Bronchial epithelial cell (primary cell): Measurements from ENCODE around the gene C5orf46. TPM values are rescaled to one million over a fixed set of nuclear protein-coding genes. Genes with fewer than 3 reads are reported as not detected.

Source experiments
- DNase-seq: peaks from one replicate; pipeline ENCODE4 v3.0.0-alpha.2; 2010; ENCODE audit warnings: low read depth
- FAIRE-seq: peaks from 2 replicates; lab custom pipeline; 2011; peaks lifted over from hg19 to GRCh38; lab: Jason Lieb, UNC
- H3K27me3 ChIP-seq: 2 replicates; pipeline ENCODE4 v1.5.1; 2011; ENCODE audit warnings: low read length; ENCODE audit not compliant: control insufficient read depth, insufficient read depth
- H3K36me3 ChIP-seq: 2 replicates; pipeline ENCODE4 v1.5.1; 2011; ENCODE audit warnings: low read length; ENCODE audit not compliant: control insufficient read depth, insufficient read depth
- H3K4me3 ChIP-seq: 2 replicates; pipeline ENCODE4 v1.5.1; 2011; ENCODE audit warnings: mild to moderate bottlenecking, low read depth, low read length, control low read depth
- total RNA-seq: library from RNA; depleted of rRNA; stranded (reverse); fragments of >200 nt; gene quantifications from 2 replicates; pipeline ENCODE4 v1.2.1, GENCODE V29; 2014
- TF ChIP-seq, protein P1 (sequence below): IDR thresholded peaks from 2 replicates; pipeline ENCODE4 v1.5.1; 2011; ENCODE audit warnings: mild to moderate bottlenecking, moderate library complexity, low read length, control low read depth, inconsistent platforms; ENCODE audit not compliant: insufficient read depth, severe bottlenecking

The C5orf46 gene
- total RNA-seq, 1 donor from 2014 or later = not detected

DNA sequence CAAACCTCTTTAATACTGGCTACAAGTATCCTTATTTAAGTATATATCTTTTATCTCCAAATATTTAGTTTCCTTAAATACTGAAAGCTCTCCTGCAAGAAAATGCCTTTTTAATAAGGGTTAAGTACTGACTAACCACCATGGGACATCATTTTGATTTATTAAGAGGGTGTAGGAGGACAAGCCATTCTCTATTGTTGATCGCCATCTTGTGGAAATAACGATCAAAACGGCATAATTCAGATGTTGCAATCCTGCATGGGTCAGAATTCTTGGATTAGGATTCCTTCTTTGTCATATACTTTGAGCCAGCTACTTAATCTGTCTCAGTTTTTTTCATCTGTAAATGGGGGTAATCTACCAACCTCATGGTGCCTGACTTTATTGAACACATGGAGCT lies 28.7 kb upstream of the C5orf46 start:
- DNase-seq (peak; percentile 80), FAIRE-seq (no peak)
- Histone ChIP-seq H3K36me3 (no peaks in the 10 kb centered on the region), H3K4me3 (no peak overlapping the region), H3K27me3 (no peaks in the 10 kb centered on the region)
- TF ChIP-seq, protein P1, sequence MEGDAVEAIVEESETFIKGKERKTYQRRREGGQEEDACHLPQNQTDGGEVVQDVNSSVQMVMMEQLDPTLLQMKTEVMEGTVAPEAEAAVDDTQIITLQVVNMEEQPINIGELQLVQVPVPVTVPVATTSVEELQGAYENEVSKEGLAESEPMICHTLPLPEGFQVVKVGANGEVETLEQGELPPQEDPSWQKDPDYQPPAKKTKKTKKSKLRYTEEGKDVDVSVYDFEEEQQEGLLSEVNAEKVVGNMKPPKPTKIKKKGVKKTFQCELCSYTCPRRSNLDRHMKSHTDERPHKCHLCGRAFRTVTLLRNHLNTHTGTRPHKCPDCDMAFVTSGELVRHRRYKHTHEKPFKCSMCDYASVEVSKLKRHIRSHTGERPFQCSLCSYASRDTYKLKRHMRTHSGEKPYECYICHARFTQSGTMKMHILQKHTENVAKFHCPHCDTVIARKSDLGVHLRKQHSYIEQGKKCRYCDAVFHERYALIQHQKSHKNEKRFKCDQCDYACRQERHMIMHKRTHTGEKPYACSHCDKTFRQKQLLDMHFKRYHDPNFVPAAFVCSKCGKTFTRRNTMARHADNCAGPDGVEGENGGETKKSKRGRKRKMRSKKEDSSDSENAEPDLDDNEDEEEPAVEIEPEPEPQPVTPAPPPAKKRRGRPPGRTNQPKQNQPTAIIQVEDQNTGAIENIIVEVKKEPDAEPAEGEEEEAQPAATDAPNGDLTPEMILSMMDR = peak; percentile 48

DNA sequence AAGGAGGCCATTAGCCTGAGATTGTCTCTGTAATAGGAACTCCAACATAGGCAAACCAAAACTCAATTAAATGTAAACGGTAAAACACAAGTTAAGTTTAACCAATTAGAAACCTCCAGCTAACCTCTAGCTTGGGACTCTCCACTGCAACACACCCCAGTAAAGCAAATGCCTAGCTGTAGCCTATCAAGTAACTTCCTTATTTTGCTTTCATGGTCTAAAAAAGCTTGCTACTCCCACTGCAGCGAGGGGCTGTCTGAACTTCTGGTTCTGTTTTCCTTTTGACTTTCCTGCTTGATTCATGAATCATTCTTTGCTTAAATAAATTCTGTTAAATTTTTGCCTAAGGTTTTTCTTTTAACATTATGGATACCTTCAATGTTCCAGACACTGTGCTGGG lies 24.4 kb upstream of the C5orf46 start:
- no peak overlapping the region for H3K4me3 ChIP-seq
- TF ChIP-seq, protein P1 = no peak
- no peaks in the 10 kb centered on the region for H3K27me3 ChIP-seq
- FAIRE-seq (no peak), DNase-seq (no peak)
- no peaks in the 10 kb centered on the region for H3K36me3 ChIP-seq

DNA sequence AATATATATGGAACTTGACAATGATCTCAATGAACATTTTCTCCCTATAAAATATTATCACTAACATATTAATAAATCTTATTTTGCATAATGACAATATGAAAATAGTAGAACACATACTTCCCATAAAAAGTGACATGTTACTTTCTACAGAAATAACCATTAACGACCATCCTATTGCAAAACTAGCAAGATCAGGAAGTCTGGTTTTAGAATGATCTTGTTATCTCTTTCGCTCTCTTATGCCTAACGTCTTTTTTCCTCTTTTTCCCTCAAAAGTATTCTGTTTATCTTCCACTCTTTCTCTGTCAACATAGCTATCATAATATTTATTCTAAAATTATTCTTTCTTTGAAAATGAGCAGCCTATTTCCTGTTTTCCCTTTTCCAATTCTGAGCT lies 21.6 kb upstream of the C5orf46 start:
- TF ChIP-seq, protein P1 = no peak
- Histone ChIP-seq H3K27me3 (no peaks in the 10 kb centered on the region), H3K36me3 (no peaks in the 10 kb centered on the region), H3K4me3 (no peak overlapping the region)
- FAIRE-seq (no peak), DNase-seq (no peak)

DNA sequence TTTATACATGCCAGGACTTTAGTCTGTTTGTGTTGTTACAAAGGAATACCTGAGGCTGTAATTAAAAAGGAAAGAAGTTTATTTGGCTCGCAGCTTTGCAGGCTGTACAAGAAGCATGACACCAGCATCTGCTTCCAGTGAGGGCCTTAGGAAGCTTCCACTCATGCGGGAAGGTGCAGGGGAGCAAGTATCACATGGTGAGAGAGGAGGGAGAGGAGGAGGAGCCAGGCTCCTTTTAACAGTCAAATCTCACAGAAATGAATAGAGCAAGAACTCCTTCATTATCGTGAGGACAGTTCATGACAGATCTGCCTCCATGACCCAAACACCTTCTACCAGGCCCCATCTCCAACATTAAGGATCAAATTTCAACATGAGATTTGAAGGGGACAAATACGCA lies 18.7 kb upstream of the C5orf46 start:
- H3K36me3 ChIP-seq = no peaks in the 10 kb centered on the region
- TF ChIP-seq, protein P1 = no peak
- DNase-seq (no peak), FAIRE-seq (no peak)
- no peak overlapping the region for H3K4me3 ChIP-seq
- no peaks in the 10 kb centered on the region for H3K27me3 ChIP-seq

DNA sequence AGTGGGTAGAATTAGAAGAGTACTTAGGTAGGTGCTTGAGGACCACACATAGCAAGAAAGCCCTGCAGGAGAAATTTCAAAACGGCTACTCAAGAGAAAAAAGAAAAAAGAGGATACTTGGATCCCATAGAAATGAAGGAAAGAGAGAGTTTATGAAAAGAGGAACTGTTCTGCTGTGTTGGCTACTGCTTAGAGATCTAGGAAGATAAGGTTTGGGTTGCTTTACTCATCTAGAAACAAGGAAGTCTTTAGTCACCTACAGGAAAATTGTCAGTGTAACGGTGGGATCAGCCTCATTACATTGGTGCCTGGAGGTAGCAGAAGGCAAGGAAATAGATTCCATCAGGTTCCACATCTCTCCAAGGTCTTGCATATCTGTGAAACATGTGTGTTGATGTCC lies 14.8 kb upstream of the C5orf46 start:
- FAIRE-seq = no peak
- DNase-seq = no peak

More for the DNA sequence above, 14.8 kb upstream of the C5orf46 start:
- Histone ChIP-seq H3K4me3 (no peak overlapping the region), H3K36me3 (no peaks in the 10 kb centered on the region), H3K27me3 (no peaks in the 10 kb centered on the region)
- TF ChIP-seq, protein P1 = no peak
